Measurements from ENCODE around the gene EDEM3. TPM values are rescaled to one million over a fixed set of nuclear protein-coding genes. Genes with fewer than 3 reads are reported as not detected.

Gene EDEM3, protein sequence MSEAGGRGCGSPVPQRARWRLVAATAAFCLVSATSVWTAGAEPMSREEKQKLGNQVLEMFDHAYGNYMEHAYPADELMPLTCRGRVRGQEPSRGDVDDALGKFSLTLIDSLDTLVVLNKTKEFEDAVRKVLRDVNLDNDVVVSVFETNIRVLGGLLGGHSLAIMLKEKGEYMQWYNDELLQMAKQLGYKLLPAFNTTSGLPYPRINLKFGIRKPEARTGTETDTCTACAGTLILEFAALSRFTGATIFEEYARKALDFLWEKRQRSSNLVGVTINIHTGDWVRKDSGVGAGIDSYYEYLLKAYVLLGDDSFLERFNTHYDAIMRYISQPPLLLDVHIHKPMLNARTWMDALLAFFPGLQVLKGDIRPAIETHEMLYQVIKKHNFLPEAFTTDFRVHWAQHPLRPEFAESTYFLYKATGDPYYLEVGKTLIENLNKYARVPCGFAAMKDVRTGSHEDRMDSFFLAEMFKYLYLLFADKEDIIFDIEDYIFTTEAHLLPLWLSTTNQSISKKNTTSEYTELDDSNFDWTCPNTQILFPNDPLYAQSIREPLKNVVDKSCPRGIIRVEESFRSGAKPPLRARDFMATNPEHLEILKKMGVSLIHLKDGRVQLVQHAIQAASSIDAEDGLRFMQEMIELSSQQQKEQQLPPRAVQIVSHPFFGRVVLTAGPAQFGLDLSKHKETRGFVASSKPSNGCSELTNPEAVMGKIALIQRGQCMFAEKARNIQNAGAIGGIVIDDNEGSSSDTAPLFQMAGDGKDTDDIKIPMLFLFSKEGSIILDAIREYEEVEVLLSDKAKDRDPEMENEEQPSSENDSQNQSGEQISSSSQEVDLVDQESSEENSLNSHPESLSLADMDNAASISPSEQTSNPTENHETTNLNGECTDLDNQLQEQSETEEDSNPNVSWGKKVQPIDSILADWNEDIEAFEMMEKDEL
- 10 to 100 TPM; 12.5 to 14.5 TPM for total RNA-seq

DNA sequence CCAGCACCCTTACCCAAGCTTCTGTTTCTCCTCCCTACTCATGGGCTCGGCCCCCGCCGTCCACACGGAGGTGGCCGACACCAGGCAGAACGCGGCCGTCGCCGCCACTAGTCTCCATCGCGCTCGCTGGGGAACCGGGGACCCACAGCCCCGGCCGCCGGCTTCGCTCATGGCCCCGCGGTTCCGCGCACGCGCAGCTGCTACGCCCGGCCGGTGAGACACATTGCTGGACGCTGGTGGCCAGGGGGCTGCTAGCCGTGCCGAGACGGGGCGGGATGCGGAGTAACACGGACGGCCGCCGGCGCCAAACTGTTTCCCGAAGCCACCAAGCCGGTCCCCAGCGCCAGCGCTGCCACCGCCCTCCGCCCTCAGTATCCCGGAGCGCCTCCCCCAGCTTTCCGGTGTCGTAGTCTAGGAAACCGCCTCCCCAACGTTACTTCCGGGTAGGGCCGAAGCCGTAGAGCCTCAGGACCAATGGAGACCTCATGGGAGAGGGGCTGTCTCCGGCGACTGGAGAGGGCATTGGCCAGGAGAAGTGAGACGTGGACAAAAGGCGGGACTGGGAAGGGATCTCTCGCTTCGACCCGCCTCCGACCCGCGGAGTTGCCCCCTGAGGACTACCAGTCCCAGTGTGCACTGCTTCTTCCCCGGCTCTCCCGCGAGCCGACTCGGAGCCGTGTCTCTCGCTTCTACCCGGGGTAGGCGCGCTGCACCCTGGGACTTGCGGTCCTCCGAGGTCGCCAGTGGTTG lies at the start of gene EDEM3:
EDEM3 (minus strand) TSS at position 383 of the 750 bp plus-strand sequence; CDS start at position 171, 212 bp downstream.
- intact Hi-C loops (cut with micrococcal nuclease): loop anchor here (1.0 kb wide), 1 partner anchor 403 kb away; the partner anchor contains the start of gene SWT1
- H3K4me3 Mint-ChIP-seq: peak within 1 kb of the TSS; percentile 95
- ChIA-PET POLR2A (interaction anchor here (0.8 to 2.8 kb wide), 12 partner anchors 10 to 562 kb away, joined by 3 to 19 read pairs (median 4); partner anchors contain the start of genes IVNS1ABP and NIBAN1), CTCF (interaction anchor here (0.9 to 1.8 kb wide), 4 partner anchors 11 to 227 kb away, joined by 3 to 8 read pairs (median 3); no protein-coding TSS in a partner anchor)
- H3K27me3 Mint-ChIP-seq: peaks cover 4% of the 10 kb centered on the region
- H3K27ac Mint-ChIP-seq: peak within 1 kb of the TSS; percentile 97
- peaks cover 41% of the 10 kb centered on the region for H3K4me1 Mint-ChIP-seq (ENCODE audit: low read depth)
- DNase-seq (peak; percentile 98), ATAC-seq (peak; percentile 94)
- TF ChIP-seq, protein P1, sequence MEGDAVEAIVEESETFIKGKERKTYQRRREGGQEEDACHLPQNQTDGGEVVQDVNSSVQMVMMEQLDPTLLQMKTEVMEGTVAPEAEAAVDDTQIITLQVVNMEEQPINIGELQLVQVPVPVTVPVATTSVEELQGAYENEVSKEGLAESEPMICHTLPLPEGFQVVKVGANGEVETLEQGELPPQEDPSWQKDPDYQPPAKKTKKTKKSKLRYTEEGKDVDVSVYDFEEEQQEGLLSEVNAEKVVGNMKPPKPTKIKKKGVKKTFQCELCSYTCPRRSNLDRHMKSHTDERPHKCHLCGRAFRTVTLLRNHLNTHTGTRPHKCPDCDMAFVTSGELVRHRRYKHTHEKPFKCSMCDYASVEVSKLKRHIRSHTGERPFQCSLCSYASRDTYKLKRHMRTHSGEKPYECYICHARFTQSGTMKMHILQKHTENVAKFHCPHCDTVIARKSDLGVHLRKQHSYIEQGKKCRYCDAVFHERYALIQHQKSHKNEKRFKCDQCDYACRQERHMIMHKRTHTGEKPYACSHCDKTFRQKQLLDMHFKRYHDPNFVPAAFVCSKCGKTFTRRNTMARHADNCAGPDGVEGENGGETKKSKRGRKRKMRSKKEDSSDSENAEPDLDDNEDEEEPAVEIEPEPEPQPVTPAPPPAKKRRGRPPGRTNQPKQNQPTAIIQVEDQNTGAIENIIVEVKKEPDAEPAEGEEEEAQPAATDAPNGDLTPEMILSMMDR (IDR thresholded peaks at IDR 0.05): no peak
- peaks cover 11% of the 10 kb centered on the region for H3K36me3 Mint-ChIP-seq (ENCODE audit: low read depth)
- H3K9me3 Mint-ChIP-seq: no peaks in the 10 kb centered on the region

DNA sequence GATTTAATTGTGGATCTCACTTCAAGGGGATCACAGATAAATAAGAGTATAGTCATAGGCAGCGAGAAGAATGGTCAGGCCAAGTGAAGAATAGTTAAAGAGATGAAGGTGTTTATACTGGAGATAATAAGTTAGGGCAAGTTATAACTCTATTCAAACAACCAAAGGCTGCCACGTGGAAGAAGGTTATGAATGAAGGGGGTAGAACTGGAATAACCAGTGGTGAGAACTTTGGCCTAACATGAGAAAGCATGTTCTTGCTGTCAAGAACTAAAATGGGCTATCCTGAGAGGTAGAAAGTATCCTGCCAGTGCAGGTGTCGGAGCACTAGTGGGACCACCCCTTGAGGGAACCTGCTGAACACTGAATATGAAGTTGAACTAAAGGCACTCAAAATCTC lies 49.6 kb upstream of the EDEM3 start:
- DNase-seq (no peak), ATAC-seq (no peak)
- Mint-ChIP-seq H3K9me3 (no peaks in the 10 kb centered on the region), H3K27me3 (no peaks in the 10 kb centered on the region), H3K27ac (no peak overlapping the region), H3K36me3 (ENCODE audit: low read depth) (no peaks in the 10 kb centered on the region), H3K4me1 (ENCODE audit: low read depth) (peaks cover 6% of the 10 kb centered on the region), H3K4me3 (no peak overlapping the region)
- TF ChIP-seq, protein P1 (IDR thresholded peaks at IDR 0.05): no peak
- POLR2A ChIA-PET: no interaction called here
- CTCF ChIA-PET: interaction anchor here (1.4 to 7.1 kb wide), 8 partner anchors 8 to 369 kb away, joined by 4 to 232 read pairs (median 12); partner anchors contain the start of gene NIBAN1
- intact Hi-C loops (cut with micrococcal nuclease): no loop called here

DNA sequence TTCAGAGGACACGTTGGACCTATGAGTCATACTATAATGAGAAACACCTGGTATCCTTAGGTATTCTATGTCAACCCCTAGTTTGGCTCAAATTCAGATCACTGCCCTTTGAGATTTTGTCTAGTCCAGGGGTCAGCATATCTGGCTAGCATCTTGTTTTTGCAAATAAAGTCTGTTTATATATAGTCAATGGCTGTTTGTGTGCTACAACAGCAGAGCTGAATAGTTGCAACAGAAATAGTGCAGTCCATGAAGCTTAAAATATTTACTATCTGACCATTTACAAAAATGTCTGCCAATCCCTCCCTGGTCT lies 48.5 kb upstream of the EDEM3 start:
- DNase-seq (no peak), ATAC-seq (no peak)
- Mint-ChIP-seq H3K4me3 (no peak overlapping the region), H3K27ac (no peak overlapping the region), H3K36me3 (ENCODE audit: low read depth) (no peaks in the 10 kb centered on the region), H3K27me3 (no peaks in the 10 kb centered on the region), H3K4me1 (ENCODE audit: low read depth) (peaks cover 6% of the 10 kb centered on the region), H3K9me3 (no peaks in the 10 kb centered on the region)
- TF ChIP-seq, protein P1 (IDR thresholded peaks at IDR 0.05): no peak
- CTCF ChIA-PET: interaction anchor here (1.4 to 2.5 kb wide), 2 partner anchors 179 to 367 kb away, joined by 7 to 18 read pairs; no protein-coding TSS in a partner anchor
- POLR2A ChIA-PET: no interaction called here
- intact Hi-C loops (cut with micrococcal nuclease): no loop called here

DNA sequence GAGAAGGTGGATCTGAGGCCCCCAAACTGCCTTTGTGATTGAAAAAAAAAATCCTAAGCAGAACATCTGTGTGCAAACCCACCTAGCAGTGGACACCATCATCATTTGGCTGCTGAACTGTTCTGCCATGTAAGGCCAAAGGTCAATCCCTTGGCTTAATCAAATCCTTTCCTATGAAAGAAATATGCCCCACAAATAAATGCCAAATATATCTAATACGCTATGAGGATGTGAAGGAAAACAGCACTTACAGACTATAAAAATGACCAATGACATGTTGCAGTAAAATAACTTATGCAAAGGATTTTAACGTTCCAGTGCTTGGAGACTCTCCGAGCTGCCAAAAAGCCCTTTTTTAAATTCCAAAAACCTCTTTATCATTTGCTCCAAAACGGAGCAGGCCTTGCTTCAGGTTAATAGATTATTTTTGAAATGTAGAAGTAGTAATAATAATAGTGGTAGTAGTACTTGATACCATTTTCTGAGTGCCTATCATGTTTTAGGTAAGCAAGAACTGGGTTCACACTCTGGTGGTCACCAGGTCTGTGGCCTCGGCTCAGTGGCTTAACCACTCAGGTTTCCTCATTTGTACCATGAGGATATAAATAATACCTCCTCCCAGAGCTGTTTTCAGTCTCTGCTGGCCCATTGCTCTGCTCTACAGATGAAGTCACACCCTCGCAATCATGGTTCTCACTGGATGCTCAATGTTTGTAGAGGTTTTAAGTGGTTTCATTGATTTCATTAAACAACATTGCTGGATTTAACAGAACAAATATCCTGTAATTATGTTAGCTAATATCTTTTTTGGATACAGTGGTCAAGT lies 47.9 kb upstream of the EDEM3 start:
- ATAC-seq (no peak), DNase-seq (no peak)
- intact Hi-C loops (cut with micrococcal nuclease): no loop called here
- no peak overlapping the region for H3K4me3 Mint-ChIP-seq
- no peaks in the 10 kb centered on the region for H3K27me3 Mint-ChIP-seq
- H3K36me3 Mint-ChIP-seq (ENCODE audit: low read depth): no peaks in the 10 kb centered on the region
- POLR2A ChIA-PET: no interaction called here
- H3K27ac Mint-ChIP-seq: no peak overlapping the region
- CTCF ChIA-PET: interaction anchor here (1.4 to 2.5 kb wide), 2 partner anchors 179 to 368 kb away, joined by 7 to 18 read pairs; no protein-coding TSS in a partner anchor
- peaks cover 6% of the 10 kb centered on the region for H3K4me1 Mint-ChIP-seq (ENCODE audit: low read depth)
- no peaks in the 10 kb centered on the region for H3K9me3 Mint-ChIP-seq
- TF ChIP-seq, protein P1 (IDR thresholded peaks at IDR 0.05): no peak

Measured in activated CD8-positive, alpha-beta T cell treated with anti-CD3 and anti-CD28 coated beads for 36 hours (primary cell).